PC-9 (cell line): ENCODE results near the gene RPL28. TPM values are rescaled to one million over a fixed set of nuclear protein-coding genes. Genes with fewer than 3 reads are reported as not detected.

Experiments
- BruUV-seq: library from RNA; stranded (reverse); fragments of 400-500 nt; replicated peaks from 2 replicates; lab custom pipeline; 2021; lab: Mats Ljungman, UMichigan
- CTCF ChIA-PET: fragments of 300-600 bp; sonication (Branson Sonifier 250); formaldehyde crosslinking; loops from one replicate; lab custom pipeline; 2022; ENCODE audit warnings: antibody characterized with exemption; lab: Charles Lee
- POLR2A ChIA-PET: fragments of 300-600 bp; sonication (Branson Sonifier 250); formaldehyde crosslinking; loops from one replicate; lab custom pipeline; 2022; ENCODE audit warnings: antibody characterized with exemption; ENCODE audit not compliant: unreplicated experiment; lab: Charles Lee
- DNase-seq, 2 experiments: peaks; one replicate each; pipeline versions ENCODE4 v3.0.0 to v3.0.0-alpha.2; 2015 to 2022; ENCODE audit warnings: mixed read lengths in 1 of 2
- H2AFZ ChIP-seq: fragments of 200-600 bp; sonication (generic); 2 replicates; pipeline ENCODE4 v1.8.1; 2017; ENCODE audit warnings: antibody characterized with exemption
- H3F3A ChIP-seq: fragments of 200-600 bp; sonication (generic); 2 replicates; pipeline ENCODE4 v1.8.1; 2017; ENCODE audit warnings: antibody characterized with exemption, mild to moderate bottlenecking, low read depth; ENCODE audit not compliant: insufficient read depth
- H3K27ac ChIP-seq: fragments of 200-600 bp; sonication (generic); 2 replicates; pipeline ENCODE4 v1.6.1; 2016; ENCODE audit warnings: mixed run types
- H3K27me3 ChIP-seq: fragments of 200-600 bp; sonication (generic); 2 replicates; pipeline ENCODE4 v1.6.1; 2016; ENCODE audit warnings: low read depth, mixed run types; ENCODE audit not compliant: insufficient read depth
- H3K36me3 ChIP-seq: fragments of 200-600 bp; sonication (generic); 2 replicates; pipeline ENCODE4 v1.6.1; 2016; ENCODE audit warnings: low read depth, mixed run types
- H3K4me1 ChIP-seq: fragments of 200-600 bp; sonication (generic); replicated peaks from 2 replicates; pipeline ENCODE4 v1.6.1; 2016; ENCODE audit warnings: mixed run types; ENCODE audit not compliant: insufficient read depth
- H3K4me2 ChIP-seq: fragments of 200-600 bp; sonication (generic); 2 replicates; pipeline ENCODE4 v1.6.1; 2017; ENCODE audit warnings: mixed run types
- H3K4me3 ChIP-seq: fragments of 200-600 bp; sonication (generic); 2 replicates; pipeline ENCODE4 v1.6.1; 2016; ENCODE audit warnings: mixed run types
- H3K79me2 ChIP-seq: fragments of 200-600 bp; sonication (generic); 2 replicates; pipeline ENCODE4 v1.6.1; 2017; ENCODE audit warnings: low read depth, mixed run types
- H3K9me2 ChIP-seq: fragments of 200-600 bp; sonication (generic); 2 replicates; pipeline ENCODE4 v1.8.1; 2017; ENCODE audit warnings: mild to moderate bottlenecking; ENCODE audit not compliant: insufficient read depth
- H3K9me3 ChIP-seq: fragments of 200-600 bp; sonication (generic); 2 replicates; pipeline ENCODE4 v1.8.1; 2016; ENCODE audit warnings: low read depth; ENCODE audit not compliant: insufficient read depth
- H4K20me1 ChIP-seq: fragments of 200-600 bp; sonication (generic); 2 replicates; pipeline ENCODE4 v1.8.1; 2017; ENCODE audit not compliant: insufficient read depth
- EZH2 ChIP-seq: fragments of 200-600 bp; sonication (generic); IDR thresholded peaks from 2 replicates; pipeline ENCODE4 v1.8.0; 2017; ENCODE audit warnings: antibody characterized with exemption, low read depth
- intact Hi-C: fragments of 100-400 bp; cut with micrococcal nuclease; formaldehyde crosslinking; loops from one replicate; pipeline ENCODE4 v1.10.0; 2022; ENCODE audit not compliant: unreplicated experiment
- total RNA-seq: library from RNA; stranded (reverse); gene quantifications from 2 replicates; pipeline ENCODE4 v1.2.3, GENCODE V29; 2021
- TF ChIP-seq, protein P1 (sequence below): fragments of 200-600 bp; sonication (generic); conservative IDR thresholded peaks from 2 replicates; pipeline ENCODE4 v1.6.1; 2017; ENCODE audit warnings: mixed run types, antibody characterized with exemption, mild to moderate bottlenecking, moderate library complexity

The RPL28 gene
- total RNA-seq, 1 experiment from 2014 or later, result 2,433 TPM

DNA sequence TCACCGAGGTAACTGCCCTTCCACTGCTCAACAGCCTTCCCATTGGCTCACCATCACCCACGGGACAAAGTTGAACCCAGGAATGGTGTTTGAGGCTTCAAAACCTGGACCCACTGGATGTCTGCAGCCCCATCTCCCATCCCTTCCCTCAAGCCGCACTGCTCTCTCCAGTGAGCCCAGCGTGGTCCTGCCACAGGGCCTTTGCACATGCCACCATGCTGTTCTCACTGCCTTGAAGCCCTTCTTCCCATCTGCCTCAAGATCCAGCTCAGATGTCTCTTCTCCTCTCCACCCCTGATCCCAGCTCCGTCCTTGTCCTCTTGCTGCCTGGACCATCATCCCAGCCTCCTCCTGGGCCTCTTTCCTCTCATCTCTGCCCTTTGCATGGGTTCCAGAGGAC, 53.3 kb downstream of the RPL28 start:
- no peaks in the 10 kb centered on the region for H3K79me2 ChIP-seq
- no peak overlapping the region for H3K4me3 ChIP-seq
- H2AFZ ChIP-seq, result no peak overlapping the region
- H3K9me2 ChIP-seq, result no peaks in the 10 kb centered on the region
- DNase-seq, result no peak
- POLR2A ChIA-PET, result no interaction called here
- no TSS peak for BruUV-seq
- H3K9me3 ChIP-seq, result no peaks in the 10 kb centered on the region
- H3K27me3 ChIP-seq, result peaks cover 25% of the 10 kb centered on the region
- intact Hi-C loops, result no loop called here
- no peaks in the 10 kb centered on the region for H3K4me1 ChIP-seq
- no peak overlapping the region for H3K4me2 ChIP-seq
- TF ChIP-seq, protein P1, sequence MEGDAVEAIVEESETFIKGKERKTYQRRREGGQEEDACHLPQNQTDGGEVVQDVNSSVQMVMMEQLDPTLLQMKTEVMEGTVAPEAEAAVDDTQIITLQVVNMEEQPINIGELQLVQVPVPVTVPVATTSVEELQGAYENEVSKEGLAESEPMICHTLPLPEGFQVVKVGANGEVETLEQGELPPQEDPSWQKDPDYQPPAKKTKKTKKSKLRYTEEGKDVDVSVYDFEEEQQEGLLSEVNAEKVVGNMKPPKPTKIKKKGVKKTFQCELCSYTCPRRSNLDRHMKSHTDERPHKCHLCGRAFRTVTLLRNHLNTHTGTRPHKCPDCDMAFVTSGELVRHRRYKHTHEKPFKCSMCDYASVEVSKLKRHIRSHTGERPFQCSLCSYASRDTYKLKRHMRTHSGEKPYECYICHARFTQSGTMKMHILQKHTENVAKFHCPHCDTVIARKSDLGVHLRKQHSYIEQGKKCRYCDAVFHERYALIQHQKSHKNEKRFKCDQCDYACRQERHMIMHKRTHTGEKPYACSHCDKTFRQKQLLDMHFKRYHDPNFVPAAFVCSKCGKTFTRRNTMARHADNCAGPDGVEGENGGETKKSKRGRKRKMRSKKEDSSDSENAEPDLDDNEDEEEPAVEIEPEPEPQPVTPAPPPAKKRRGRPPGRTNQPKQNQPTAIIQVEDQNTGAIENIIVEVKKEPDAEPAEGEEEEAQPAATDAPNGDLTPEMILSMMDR, result no peak
- TF ChIP-seq EZH2, result no peak
- CTCF ChIA-PET, result no interaction called here
- no peaks in the 10 kb centered on the region for H3K36me3 ChIP-seq
- H4K20me1 ChIP-seq, result no peaks in the 10 kb centered on the region; the same call in 1 of the 2 replicates
- H3K27ac ChIP-seq, result no peak overlapping the region
- peaks cover 20% of the 10 kb centered on the region for H3F3A ChIP-seq

DNA sequence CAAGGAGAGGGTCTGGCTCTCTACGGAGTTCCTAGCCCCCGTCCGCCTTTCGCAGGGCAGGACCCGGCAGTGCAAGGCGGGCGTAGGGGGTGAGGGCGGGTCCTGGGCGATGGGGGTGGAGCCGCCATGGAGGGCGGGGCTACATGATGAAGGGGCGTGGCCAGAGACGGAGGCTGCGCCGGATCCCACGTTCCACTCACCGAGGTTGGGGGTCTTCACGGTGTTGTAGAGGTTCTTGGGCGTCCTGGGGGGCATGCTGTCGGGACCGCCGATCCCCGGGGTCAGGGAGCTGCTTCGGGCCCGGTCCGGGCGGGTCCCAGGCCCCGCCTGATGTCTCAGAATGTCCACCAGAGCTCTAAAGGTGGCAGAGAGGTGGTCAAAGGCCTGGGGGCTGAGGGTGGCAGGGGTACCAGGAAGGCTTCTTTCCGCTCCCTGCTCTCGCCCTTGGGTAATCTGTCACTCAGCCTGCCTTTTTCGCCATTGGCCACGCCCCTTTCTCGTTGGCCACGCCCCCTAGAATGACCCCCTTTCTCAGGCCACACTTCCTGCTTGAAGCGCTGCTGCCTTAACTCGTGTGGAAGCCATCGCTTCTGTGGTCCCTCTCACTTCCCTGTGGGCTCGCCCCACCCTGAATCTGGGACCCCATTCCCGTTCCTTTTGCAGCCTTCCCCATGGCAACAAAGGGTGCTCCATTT, 54.8 kb downstream of the RPL28 start:
- Histone ChIP-seq H3K27ac (no peak overlapping the region), H3K9me3 (no peaks in the 10 kb centered on the region), H3K4me2 (no peak overlapping the region), H3K27me3 (peaks cover 40% of the 10 kb centered on the region), H3K36me3 (no peaks in the 10 kb centered on the region), H3K4me1 (no peaks in the 10 kb centered on the region), H3K4me3 (no peak overlapping the region), H2AFZ (no peak overlapping the region), H3F3A (peaks cover 16% of the 10 kb centered on the region), H3K9me2 (no peaks in the 10 kb centered on the region), H4K20me1 (no peaks in the 10 kb centered on the region; the same call in 1 of the 2 replicates), H3K79me2 (no peaks in the 10 kb centered on the region)
- intact Hi-C loops, result no loop called here
- no peak for DNase-seq
- CTCF ChIA-PET, result no interaction called here
- TF ChIP-seq, protein P1, result no peak
- no peak for TF ChIP-seq EZH2
- POLR2A ChIA-PET, result no interaction called here
- no TSS peak for BruUV-seq

DNA sequence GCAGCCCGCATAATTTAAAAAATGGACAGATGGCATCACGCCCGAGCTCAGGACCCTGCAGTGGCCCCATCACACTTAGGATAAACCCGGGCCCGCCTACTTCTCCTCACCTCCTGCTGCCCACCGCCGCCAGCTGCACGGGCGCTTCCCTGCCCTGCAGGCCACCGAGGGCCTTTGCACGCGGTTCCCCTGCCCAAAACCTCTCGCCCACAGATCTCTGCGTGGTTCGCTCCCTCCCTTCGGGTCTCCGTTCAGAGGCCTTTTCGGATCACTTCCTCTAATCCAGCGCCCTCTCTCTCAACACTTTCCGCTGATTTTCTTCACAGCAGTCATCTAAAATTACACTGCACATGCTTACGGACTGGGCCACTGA, 55.6 kb downstream of the RPL28 start:
- H3K4me2 ChIP-seq, result no peak overlapping the region
- POLR2A ChIA-PET, result no interaction called here
- no peaks in the 10 kb centered on the region for H3K79me2 ChIP-seq
- H4K20me1 ChIP-seq, result no peaks in the 10 kb centered on the region; the same call in 1 of the 2 replicates
- no peaks in the 10 kb centered on the region for H3K9me3 ChIP-seq
- no peak for DNase-seq
- TF ChIP-seq, protein P1, result no peak
- no peak for TF ChIP-seq EZH2
- intact Hi-C loops, result no loop called here
- H3K27ac ChIP-seq, result no peak overlapping the region
- no peaks in the 10 kb centered on the region for H3K36me3 ChIP-seq
- no TSS peak for BruUV-seq
- H2AFZ ChIP-seq, result no peak overlapping the region
- peaks cover 42% of the 10 kb centered on the region for H3K27me3 ChIP-seq
- H3F3A ChIP-seq, result peaks cover 11% of the 10 kb centered on the region
- CTCF ChIA-PET, result no interaction called here
- no peak overlapping the region for H3K4me3 ChIP-seq
- no peaks in the 10 kb centered on the region for H3K4me1 ChIP-seq
- H3K9me2 ChIP-seq, result no peaks in the 10 kb centered on the region
